Caco-2 (cell line): ENCODE measurements around the gene FYB2. TPM values are rescaled to one million over a fixed set of nuclear protein-coding genes. Genes with fewer than 3 reads are reported as not detected.
A peak's percentile ranks its signal among the peaks of the same experiment; 100 is the strongest.

ENCODE experiments used
- Bru-seq: library from RNA; stranded (reverse); fragments of 400-500 nt; gene quantifications from one replicate; lab custom pipeline; 2021; lab: Mats Ljungman, UMichigan
- BruChase-seq, 2 experiments: library from RNA; stranded (reverse); fragments of 400-500 nt; gene quantifications; one replicate each; lab custom pipeline; 2021; lab: Mats Ljungman, UMichigan
- BruUV-seq: library from RNA; stranded (reverse); fragments of 400-500 nt; replicated peaks from 2 replicates; lab custom pipeline; 2021; lab: Mats Ljungman, UMichigan
- CTCF ChIA-PET: fragments of 300-600 bp; sonication (Branson Sonifier 250); formaldehyde crosslinking; loops from one replicate; lab custom pipeline; 2022; ENCODE audit warnings: antibody characterized with exemption; lab: Charles Lee
- POLR2A ChIA-PET: fragments of 300-600 bp; sonication (Branson Sonifier 250); formaldehyde crosslinking; loops from one replicate; lab custom pipeline; 2022; ENCODE audit warnings: antibody characterized with exemption; lab: Charles Lee
- DNase-seq, 2 experiments: peaks; one replicate each; pipeline versions ENCODE4 v3.0.0 to v3.0.0-alpha.2; 2020 to 2022
- H3K27me3 ChIP-seq: replicated peaks from 2 replicates; pipeline ENCODE4 v1.6.0; 2011; ENCODE audit warnings: low read length; ENCODE audit not compliant: control insufficient read depth, insufficient read depth
- H3K36me3 ChIP-seq: 2 replicates; pipeline ENCODE4 v1.5.1; 2011; ENCODE audit warnings: low read length; ENCODE audit not compliant: control insufficient read depth, insufficient read depth
- H3K4me1 ChIP-seq: fragments of 250-450 bp; sonication (Bioruptor Pico); 2 replicates; pipeline ENCODE4 v1.5.1; 2020; ENCODE audit warnings: mild to moderate bottlenecking
- H3K4me3 ChIP-seq: 2 replicates; pipeline ENCODE4 v1.5.1; 2011; ENCODE audit warnings: low read depth, mild to moderate bottlenecking, control low read depth, low read length
- H3K9me3 ChIP-seq: fragments of 250-450 bp; sonication (Bioruptor Pico); 2 replicates; pipeline ENCODE4 v1.5.1; 2020; ENCODE audit warnings: mild to moderate bottlenecking, moderate library complexity
- H3K27ac Mint-ChIP-seq: one replicate; pipeline ENCODE4 v1.8.0; 2022; ENCODE audit warnings: mixed read lengths; ENCODE audit not compliant: unreplicated experiment
- H3K27me3 Mint-ChIP-seq: one replicate; pipeline ENCODE4 v1.8.0; 2022; ENCODE audit warnings: mixed read lengths; ENCODE audit not compliant: insufficient read depth, unreplicated experiment
- H3K36me3 Mint-ChIP-seq: one replicate; pipeline ENCODE4 v1.8.0; 2022; ENCODE audit warnings: mild to moderate bottlenecking, mixed read lengths; ENCODE audit not compliant: insufficient read depth, unreplicated experiment
- H3K4me1 Mint-ChIP-seq: one replicate; pipeline ENCODE4 v1.8.0; 2022; ENCODE audit warnings: low read depth, mixed read lengths; ENCODE audit not compliant: unreplicated experiment
- H3K4me3 Mint-ChIP-seq: one replicate; pipeline ENCODE4 v1.8.0; 2022; ENCODE audit warnings: mild to moderate bottlenecking, moderate library complexity, mixed read lengths; ENCODE audit not compliant: unreplicated experiment
- H3K9me3 Mint-ChIP-seq: one replicate; pipeline ENCODE4 v1.8.0; 2022; ENCODE audit warnings: mixed read lengths; ENCODE audit not compliant: unreplicated experiment
- intact Hi-C: fragments of 100-400 bp; cut with micrococcal nuclease; formaldehyde crosslinking; loops from one replicate; pipeline ENCODE4 v1.10.0; 2022; ENCODE audit not compliant: unreplicated experiment
- long read RNA-seq: library from polyadenylated mRNA; stranded (forward); transcript quantifications from one replicate; pipeline ENCODE4 v2.0.0, GENCODE V29; 2022
- total RNA-seq: library from RNA; stranded (reverse); gene quantifications from 2 replicates; pipeline ENCODE4 v1.2.3, GENCODE V29; 2022
- TF ChIP-seq, protein P1 (sequence below), 2 experiments: fragments of 200-600 bp in 1 of 2; IDR thresholded peaks; 1 replicate in 1 of 2; 2 replicates in 1 of 2; pipeline versions ENCODE4 v1.5.1 to v1.8.0; 2011 to 2022; ENCODE audit warnings: antibody characterized with exemption in 1 of 2, control low read depth in 1 of 2, inconsistent platforms in 1 of 2, low read depth in 1 of 2, low read length in 1 of 2, mild to moderate bottlenecking in 1 of 2, moderate library complexity in 1 of 2; ENCODE audit not compliant: insufficient read depth in 1 of 2, severe bottlenecking in 1 of 2, unreplicated experiment in 1 of 2

The FYB2 gene, protein sequence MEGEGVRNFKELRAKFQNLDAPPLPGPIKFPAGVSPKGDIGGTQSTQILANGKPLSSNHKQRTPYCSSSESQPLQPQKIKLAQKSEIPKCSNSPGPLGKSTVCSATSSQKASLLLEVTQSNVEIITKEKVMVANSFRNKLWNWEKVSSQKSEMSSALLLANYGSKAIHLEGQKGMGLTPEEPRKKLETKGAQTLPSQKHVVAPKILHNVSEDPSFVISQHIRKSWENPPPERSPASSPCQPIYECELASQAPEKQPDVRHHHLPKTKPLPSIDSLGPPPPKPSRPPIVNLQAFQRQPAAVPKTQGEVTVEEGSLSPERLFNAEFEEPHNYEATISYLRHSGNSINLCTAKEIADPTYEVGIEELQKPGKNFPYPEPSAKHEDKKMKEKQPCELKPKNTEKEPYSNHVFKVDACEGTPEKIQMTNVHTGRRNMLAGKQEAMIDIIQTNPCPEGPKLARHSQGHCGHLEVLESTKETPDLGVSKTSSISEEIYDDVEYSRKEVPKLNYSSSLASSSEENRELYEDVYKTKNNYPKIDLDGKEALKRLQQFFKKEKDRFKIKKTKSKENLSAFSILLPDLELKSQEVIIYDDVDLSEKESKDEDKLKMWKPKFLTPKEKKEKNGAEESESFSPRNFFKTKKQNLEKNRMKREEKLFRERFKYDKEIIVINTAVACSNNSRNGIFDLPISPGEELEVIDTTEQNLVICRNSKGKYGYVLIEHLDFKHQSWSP
- 2.7 and 2.9 TPM in 2 replicates for total RNA-seq
- Bru-seq, nascent RNA: percentile 52 among the genes with signal in this experiment
- BruChase-seq, experiment 1, labeled RNA remaining after a 2-hour chase: percentile 53 among the genes with signal in this experiment
- BruChase-seq, experiment 2, labeled RNA remaining after a 6-hour chase: percentile 38 among the genes with signal in this experiment
- long read RNA-seq, partial matches to known transcripts: 1 of 5 reads
- long read RNA-seq, other reads (novel, unspliced or antisense): 3 of 5 reads

DNA sequence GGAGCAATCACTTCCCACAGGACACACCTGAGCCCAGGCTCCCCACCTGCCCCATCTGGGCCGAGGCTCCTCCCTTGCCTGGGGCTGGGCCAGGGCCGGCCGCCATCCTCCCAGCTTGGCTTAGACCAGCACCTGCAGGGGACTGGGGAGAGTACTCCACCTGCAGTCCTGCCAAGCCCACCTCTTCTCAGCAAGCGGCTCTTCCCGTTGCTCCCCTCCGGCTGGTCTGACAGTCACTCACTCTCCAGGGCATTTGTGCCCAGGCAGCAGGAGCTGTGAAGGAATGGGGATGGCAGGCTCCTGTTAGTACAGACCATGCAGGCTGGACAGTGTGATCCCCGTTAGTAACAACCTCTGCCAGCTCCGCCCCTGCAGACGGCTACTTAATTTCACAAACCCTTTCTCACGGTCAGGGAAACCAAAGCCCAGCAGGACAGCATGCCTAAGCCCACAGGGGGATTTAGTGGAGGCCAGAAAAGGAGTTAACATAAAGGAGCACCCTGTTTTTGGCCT is at the start of gene FYB2:
Gene FYB2, minus strand, starts transcription at position 18 of the 513 bp plus-strand sequence. CDS start 114 bp downstream, outside the sequence.
- Histone ChIP-seq H3K9me3 (no peaks in the 10 kb centered on the region), H3K36me3 (no peaks in the 10 kb centered on the region), H3K4me1 (peaks cover 41% of the 10 kb centered on the region), H3K4me3 (peak within 1 kb of the TSS; percentile 23), H3K27me3 (no peaks in the 10 kb centered on the region)
- DNase-seq: peak; percentile 33 to 49
- CTCF ChIA-PET: interaction anchor here (1.0 kb wide), 1 partner anchor 16 kb away, joined by 3 read pairs; no protein-coding TSS in a partner anchor
- no TSS peak for BruUV-seq
- Mint-ChIP-seq H3K4me3 (peak within 1 kb of the TSS; percentile 65), H3K36me3 (no peaks in the 10 kb centered on the region), H3K4me1 (peaks cover 26% of the 10 kb centered on the region), H3K9me3 (peaks cover 18% of the 10 kb centered on the region), H3K27me3 (no peaks in the 10 kb centered on the region), H3K27ac (peak within 1 kb of the TSS; percentile 63)
- TF ChIP-seq, protein P1, sequence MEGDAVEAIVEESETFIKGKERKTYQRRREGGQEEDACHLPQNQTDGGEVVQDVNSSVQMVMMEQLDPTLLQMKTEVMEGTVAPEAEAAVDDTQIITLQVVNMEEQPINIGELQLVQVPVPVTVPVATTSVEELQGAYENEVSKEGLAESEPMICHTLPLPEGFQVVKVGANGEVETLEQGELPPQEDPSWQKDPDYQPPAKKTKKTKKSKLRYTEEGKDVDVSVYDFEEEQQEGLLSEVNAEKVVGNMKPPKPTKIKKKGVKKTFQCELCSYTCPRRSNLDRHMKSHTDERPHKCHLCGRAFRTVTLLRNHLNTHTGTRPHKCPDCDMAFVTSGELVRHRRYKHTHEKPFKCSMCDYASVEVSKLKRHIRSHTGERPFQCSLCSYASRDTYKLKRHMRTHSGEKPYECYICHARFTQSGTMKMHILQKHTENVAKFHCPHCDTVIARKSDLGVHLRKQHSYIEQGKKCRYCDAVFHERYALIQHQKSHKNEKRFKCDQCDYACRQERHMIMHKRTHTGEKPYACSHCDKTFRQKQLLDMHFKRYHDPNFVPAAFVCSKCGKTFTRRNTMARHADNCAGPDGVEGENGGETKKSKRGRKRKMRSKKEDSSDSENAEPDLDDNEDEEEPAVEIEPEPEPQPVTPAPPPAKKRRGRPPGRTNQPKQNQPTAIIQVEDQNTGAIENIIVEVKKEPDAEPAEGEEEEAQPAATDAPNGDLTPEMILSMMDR (IDR thresholded peaks at IDR 0.05; ENCODE audit: insufficient read depth in 1 of 2, low read depth in 1 of 2, low read length in 1 of 2, severe bottlenecking in 1 of 2, unreplicated experiment in 1 of 2): no peak
- intact Hi-C loops: loop anchor here (2.0 kb wide), 1 partner anchor 17 kb away; no protein-coding TSS in a partner anchor
- POLR2A ChIA-PET: no interaction called here

DNA sequence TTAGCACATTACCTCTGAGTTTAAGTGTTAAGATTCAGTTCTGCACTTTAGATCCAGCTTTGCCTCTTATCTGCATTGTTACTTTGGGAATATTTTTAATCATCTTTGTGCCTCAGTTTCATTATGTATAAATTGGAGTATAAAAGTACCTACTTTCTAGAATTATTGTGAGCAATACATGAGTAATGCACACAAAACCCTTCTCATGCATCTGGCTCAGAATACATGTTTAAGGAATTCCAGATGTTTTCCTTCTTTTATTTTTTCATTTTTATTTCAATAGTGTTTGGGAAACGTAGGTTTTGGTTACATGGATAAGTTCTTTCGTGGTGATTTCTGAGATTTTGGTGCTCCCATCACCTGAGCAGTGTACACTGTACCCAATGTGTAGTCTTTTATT is 49.6 kb upstream of the FYB2 start:
- ChIA-PET POLR2A (no interaction called here), CTCF (no interaction called here)
- no peaks in the 10 kb centered on the region for H3K9me3 ChIP-seq
- Mint-ChIP-seq H3K27ac (no peak overlapping the region), H3K27me3 (no peaks in the 10 kb centered on the region), H3K9me3 (no peaks in the 10 kb centered on the region), H3K36me3 (no peaks in the 10 kb centered on the region), H3K4me3 (no peak overlapping the region), H3K4me1 (no peaks in the 10 kb centered on the region)
- no peak for DNase-seq
- intact Hi-C loops: no loop called here
- H3K4me3 ChIP-seq: no peak overlapping the region
- no TSS peak for BruUV-seq
- no peaks in the 10 kb centered on the region for H3K27me3 ChIP-seq
- no peaks in the 10 kb centered on the region for H3K4me1 ChIP-seq
- TF ChIP-seq, protein P1 (IDR thresholded peaks at IDR 0.05; ENCODE audit: insufficient read depth in 1 of 2, low read depth in 1 of 2, low read length in 1 of 2, severe bottlenecking in 1 of 2, unreplicated experiment in 1 of 2): no peak
- H3K36me3 ChIP-seq: no peaks in the 10 kb centered on the region

DNA sequence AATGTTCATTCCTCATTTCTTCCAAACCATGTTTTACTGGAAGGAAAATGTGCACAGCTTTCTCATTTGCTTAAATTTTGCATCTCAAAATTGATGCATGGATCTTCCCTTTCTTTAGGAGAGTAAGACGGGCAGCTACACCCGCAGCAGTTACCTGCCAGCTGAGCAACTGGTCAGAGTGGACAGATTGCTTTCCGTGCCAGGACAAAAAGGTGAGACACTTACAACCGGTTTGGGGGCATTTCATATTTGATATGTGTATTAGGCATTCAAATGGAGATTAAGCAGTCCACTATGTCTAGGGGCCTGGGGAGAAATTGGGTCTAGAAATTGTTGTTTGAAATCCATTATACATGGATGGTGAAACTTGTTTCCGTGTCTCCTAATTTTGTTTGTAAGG is 48.3 kb upstream of the FYB2 start:
- intact Hi-C loops: no loop called here
- ChIA-PET CTCF (no interaction called here), POLR2A (no interaction called here)
- Mint-ChIP-seq H3K9me3 (no peaks in the 10 kb centered on the region), H3K36me3 (no peaks in the 10 kb centered on the region), H3K4me3 (no peak overlapping the region), H3K27me3 (no peaks in the 10 kb centered on the region), H3K4me1 (no peaks in the 10 kb centered on the region), H3K27ac (no peak overlapping the region)
- TF ChIP-seq, protein P1 (IDR thresholded peaks at IDR 0.05; ENCODE audit: insufficient read depth in 1 of 2, low read depth in 1 of 2, low read length in 1 of 2, severe bottlenecking in 1 of 2, unreplicated experiment in 1 of 2): no peak
- Histone ChIP-seq H3K4me1 (no peaks in the 10 kb centered on the region), H3K27me3 (no peaks in the 10 kb centered on the region), H3K4me3 (no peak overlapping the region), H3K9me3 (no peaks in the 10 kb centered on the region), H3K36me3 (no peaks in the 10 kb centered on the region)
- no TSS peak for BruUV-seq
- DNase-seq: no peak
